Measurements from ENCODE around the gene SYNDIG1. TPM values are rescaled to one million over a fixed set of nuclear protein-coding genes. Genes with fewer than 3 reads are reported as not detected.

The SYNDIG1 gene
- total RNA-seq (2.2 TPM), polyA plus RNA-seq (1.7 TPM)

DNA sequence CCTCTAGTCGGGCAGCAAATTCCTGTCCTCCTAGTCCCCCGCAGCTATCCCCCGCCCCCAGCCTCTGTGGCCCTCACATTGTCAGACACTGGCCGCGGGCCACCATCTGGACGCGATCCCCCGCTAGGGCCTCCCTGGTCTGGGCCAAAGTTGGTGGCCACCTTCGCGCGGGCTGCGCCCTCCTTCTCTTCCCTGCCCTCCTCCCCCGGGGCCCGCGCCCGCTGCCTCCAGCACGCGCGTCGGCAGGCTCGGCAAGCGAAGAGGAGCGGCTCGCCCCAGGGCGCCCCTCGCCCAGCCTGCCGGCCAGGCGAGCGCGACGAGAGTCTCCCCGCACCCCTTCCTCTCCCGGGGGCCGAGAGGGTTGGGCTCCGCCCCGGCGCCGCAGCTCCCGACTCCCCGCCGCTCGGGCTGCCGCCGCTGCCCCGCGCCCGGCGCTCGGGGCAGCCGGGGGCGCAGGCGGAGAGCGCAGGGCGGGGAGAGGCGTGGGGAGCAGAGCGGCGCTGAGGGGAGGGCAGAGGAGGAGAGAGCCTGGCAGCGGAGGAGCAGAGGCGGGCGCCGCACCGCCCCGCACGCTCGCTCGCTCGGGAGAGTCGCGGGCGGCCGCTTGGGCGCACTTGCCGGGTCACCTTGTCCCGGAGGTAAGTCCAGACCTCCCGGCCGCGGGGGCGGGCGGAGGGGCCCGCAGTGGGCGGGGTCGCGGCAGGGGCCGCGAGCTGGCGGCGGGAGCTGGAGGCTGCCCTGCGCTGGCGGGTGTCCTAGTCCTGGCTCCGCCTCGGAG lies at the start of gene SYNDIG1:
SYNDIG1 (plus strand) TSS at position 514 of the 778 bp plus-strand sequence. CDS start 73,469 bp downstream, outside the sequence.
- Histone ChIP-seq H3K4me3 (ENCODE audit: low read depth, low read length) (peak within 1 kb of the TSS; percentile 48), H3K4me1 (ENCODE audit: insufficient read depth) (no peaks in the 10 kb centered on the region), H3K36me3 (ENCODE audit: insufficient read depth) (no peaks in the 10 kb centered on the region), H3K27ac (ENCODE audit: low read depth) (no peak within 1 kb of the TSS)
- 1% methylated on average over 90 of the region's 91 CpGs for WGBS
- DNase-seq (ENCODE audit: extremely low spot score), result no peak

DNA sequence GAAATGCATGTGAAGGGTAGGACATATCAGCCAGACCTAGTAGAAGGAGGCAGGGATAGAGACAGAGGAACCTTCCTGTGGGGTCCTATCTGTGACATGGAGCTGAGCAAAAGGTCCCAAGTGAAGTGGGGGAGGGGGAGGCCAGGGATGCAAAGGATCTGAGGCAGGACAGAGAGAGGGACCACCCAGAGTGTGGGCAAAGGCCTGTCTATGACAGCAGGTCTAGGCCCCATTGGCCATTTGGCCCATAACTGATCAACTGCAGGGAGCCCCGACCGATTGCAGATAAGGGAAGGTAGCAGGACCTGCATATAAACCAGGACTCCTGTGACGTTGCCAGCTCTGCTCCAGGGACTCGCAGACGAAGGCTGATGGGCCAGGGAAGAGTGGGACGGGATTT lies 49.6 kb upstream of the SYNDIG1 start:
- H3K4me3 ChIP-seq (ENCODE audit: low read depth, low read length), result no peak overlapping the region
- 79% methylated on average over 6 of the region's 6 CpGs for WGBS
- H3K4me1 ChIP-seq (ENCODE audit: insufficient read depth), result no peaks in the 10 kb centered on the region
- H3K36me3 ChIP-seq (ENCODE audit: insufficient read depth), result no peaks in the 10 kb centered on the region
- DNase-seq (ENCODE audit: extremely low spot score), result no peak
- no peak overlapping the region for H3K27ac ChIP-seq (ENCODE audit: low read depth)

DNA sequence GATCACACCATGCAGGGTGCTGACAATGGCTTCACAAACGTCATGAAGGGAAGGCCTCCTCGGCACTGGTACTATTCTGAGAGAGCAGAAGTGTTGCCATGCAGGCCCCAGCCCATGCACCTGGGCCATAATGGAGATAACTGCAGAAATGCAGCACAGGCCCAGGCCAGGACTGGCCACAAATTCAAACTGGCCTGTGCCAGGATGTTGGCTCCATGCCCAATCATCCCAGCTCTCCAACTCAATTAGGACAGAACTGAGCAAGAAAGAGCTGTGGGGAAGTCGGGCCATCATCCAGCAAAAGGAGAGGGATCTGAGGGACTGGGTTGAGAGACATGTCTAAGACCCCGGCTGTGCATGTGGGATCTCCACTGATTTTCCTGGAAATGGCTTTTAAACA lies 48.9 kb upstream of the SYNDIG1 start:
- DNase-seq (ENCODE audit: extremely low spot score), result no peak
- WGBS, result 91% methylated on average over 4 of the region's 4 CpGs
- H3K4me1 ChIP-seq (ENCODE audit: insufficient read depth), result no peaks in the 10 kb centered on the region
- H3K36me3 ChIP-seq (ENCODE audit: insufficient read depth), result no peaks in the 10 kb centered on the region
- no peak overlapping the region for H3K4me3 ChIP-seq (ENCODE audit: low read depth, low read length)
- no peak overlapping the region for H3K27ac ChIP-seq (ENCODE audit: low read depth)

DNA sequence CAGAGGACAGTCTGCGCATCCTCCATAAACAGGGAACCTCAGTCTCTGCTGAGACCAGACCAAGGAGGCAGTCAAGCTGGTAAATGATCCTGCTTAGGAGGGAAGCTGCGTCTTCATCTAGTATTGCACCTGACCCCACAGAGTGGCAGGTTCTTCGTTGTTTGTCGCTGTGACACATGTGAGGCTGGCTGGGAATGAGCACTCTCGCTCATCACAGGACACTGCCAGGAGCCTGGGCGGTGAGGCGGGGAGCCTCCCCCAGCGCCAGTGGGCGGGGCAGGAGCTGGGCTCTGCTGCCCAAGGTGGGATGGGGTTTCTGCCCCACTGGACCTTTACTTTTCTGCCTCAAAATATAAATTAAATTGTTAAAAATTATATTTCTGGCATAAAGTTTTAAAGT lies 48.4 kb upstream of the SYNDIG1 start:
- no peaks in the 10 kb centered on the region for H3K4me1 ChIP-seq (ENCODE audit: insufficient read depth)
- no peak for DNase-seq (ENCODE audit: extremely low spot score)
- no peak overlapping the region for H3K27ac ChIP-seq (ENCODE audit: low read depth)
- no peaks in the 10 kb centered on the region for H3K36me3 ChIP-seq (ENCODE audit: insufficient read depth)
- H3K4me3 ChIP-seq (ENCODE audit: low read depth, low read length), result no peak overlapping the region
- 76% methylated on average over 9 of the region's 9 CpGs for WGBS

DNA sequence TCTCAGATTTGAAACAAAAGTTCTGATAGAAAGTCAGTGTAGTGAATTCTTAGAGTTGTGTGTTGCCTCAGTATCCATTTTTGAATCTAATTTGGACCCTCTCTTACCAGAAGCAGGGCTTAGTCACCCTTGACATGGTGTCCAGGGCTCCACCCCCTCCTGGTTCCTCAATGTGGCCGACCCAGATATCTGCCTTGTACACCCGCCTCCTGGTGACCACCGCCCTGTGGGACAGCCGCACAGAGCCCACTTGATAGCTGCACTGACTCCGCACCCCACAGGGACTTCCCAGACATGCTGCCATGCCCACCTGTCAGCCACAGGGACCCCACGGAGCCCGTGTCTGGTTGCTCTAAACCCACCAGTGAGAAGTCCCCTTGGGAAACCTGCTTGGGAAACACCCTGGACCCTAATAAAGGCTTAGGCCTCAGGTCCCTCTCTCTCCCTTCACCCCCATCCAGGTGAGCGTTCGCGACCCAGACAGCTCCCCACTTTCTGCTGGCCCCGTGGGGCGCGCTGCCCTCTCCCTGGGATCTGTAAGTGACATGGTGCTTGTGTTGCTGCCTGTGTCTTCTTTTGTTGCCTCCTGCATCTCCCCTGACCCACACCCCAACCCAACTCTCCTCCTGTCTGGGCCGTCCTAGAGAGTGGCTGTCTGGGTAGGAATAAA lies 47.2 kb upstream of the SYNDIG1 start:
- Histone ChIP-seq H3K36me3 (ENCODE audit: insufficient read depth) (no peaks in the 10 kb centered on the region), H3K4me3 (ENCODE audit: low read depth, low read length) (no peak overlapping the region), H3K27ac (ENCODE audit: low read depth) (no peak overlapping the region), H3K4me1 (ENCODE audit: insufficient read depth) (no peaks in the 10 kb centered on the region)
- DNase-seq (ENCODE audit: extremely low spot score), result no peak
- WGBS, result 90% methylated on average over 14 of the region's 14 CpGs

DNA sequence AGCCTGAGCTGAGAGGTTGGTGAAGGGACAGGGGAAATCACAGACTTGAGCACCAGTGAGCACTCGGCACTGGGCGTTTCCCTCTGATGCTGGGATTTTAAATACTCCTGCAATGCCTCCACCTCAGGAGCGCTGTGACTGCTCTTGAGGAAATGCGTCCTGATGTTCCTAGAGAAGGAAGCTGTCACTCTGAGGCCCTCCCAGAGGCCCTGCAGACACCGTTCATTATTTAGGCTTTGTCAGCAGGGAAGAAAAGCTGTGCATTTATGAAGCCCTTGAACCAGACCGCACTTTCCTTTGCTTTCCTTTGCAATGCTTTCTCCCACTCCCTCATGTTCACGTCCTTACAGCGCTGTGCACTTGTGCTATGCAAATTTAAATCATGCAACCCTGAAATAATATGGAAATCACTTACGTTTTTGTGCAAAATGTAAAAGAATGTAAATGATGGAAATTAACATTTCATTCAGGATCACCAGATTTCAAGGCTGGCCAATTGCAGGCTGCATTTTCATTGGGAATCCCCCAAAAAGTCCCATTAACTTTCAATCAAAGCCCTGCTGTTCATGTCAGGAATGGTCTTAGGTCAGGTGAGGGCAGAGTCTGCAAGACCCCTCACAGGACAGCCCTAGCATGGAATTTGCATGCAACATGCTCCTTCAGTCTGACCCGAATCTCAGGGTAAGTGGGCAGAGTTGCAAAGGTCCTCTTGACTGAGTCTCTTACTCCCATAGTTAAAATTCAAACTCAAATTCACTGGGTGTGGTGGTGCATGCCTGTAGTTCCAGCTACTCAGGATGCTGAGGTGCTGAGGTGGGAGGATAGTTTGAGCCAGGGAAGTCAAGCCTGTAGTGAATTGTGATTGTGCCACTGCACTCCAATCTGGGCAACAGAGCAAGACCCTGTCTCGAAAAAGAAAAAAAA lies 45.8 kb upstream of the SYNDIG1 start:
- Histone ChIP-seq H3K27ac (ENCODE audit: low read depth) (no peak overlapping the region), H3K36me3 (ENCODE audit: insufficient read depth) (no peaks in the 10 kb centered on the region), H3K4me3 (ENCODE audit: low read depth, low read length) (no peak overlapping the region), H3K4me1 (ENCODE audit: insufficient read depth) (no peaks in the 10 kb centered on the region)
- DNase-seq (ENCODE audit: extremely low spot score), result no peak
- WGBS, result 57% methylated on average over 11 of the region's 11 CpGs

DNA sequence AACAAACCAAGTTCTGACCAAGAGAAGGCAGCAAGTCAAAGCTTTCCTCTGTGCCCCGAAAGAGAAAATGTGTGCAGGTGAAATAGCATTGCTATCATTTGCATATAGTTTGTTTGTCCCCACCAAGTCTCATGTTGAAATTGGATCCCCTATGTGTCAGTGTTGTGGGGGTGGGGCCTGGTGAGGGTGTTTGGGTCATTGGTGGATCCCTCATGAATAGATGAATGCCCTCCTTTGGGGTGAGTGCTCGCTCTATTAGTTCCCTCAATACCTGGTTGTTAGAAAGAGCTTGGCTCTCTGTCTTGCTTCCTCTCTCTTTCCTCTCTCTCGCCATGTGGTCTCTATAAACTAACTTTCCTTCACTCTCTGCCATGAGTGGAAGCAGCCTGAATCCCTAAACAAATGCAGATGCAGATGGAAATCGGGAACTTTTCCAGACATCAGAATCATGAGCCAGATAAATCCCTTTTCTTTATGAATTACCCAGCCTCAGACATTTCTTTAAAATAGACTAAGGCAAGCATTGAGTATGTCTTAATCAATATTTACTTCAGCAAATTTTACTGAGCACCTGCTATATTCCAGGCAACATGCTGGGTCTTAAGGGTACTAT lies 43.8 kb upstream of the SYNDIG1 start:
- no peak for DNase-seq (ENCODE audit: extremely low spot score)
- no peaks in the 10 kb centered on the region for H3K36me3 ChIP-seq (ENCODE audit: insufficient read depth)
- no peak overlapping the region for H3K4me3 ChIP-seq (ENCODE audit: low read depth, low read length)
- H3K4me1 ChIP-seq (ENCODE audit: insufficient read depth), result no peaks in the 10 kb centered on the region
- H3K27ac ChIP-seq (ENCODE audit: low read depth), result no peak overlapping the region
- whole genome bisulfite sequencing, result 58% methylated on average over 4 of the region's 4 CpGs

DNA sequence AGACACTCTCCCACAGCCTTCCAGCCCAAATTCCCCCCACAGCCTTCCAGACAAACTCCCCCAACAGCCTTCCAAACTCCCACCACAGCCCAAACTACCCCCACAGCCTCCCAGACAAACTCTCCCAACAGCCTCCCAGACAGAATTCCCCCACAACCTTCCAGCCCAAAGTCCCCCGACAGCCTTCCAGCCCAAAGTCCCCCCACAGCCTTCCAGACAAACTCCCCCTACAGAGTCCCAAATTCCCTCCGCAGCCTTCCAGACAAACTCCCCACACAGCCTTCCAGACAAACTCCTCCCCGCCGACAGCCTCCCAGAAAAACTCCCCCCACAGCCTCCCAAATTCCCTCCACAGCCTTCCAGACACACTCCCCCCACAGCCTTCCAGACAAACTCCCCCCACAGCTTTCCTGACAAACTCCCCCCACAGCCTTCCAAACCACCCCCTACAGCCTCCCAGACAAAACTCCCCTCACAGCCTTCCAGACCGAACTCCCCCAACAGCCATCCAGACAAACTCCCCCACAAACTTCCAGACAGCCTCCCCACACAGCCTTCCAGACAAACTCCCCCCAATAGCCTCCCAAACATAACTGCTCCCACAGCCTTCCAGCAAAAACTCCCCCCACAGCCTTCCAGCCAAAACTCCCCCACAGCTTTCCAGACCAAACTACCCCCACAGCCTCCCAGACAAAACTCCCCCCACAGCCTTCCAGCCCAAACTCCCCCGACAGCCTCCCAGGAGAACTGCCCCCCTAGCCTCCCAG lies 38.0 kb upstream of the SYNDIG1 start:
- peaks cover 2% of the 10 kb centered on the region for H3K4me1 ChIP-seq (ENCODE audit: insufficient read depth)
- H3K4me3 ChIP-seq (ENCODE audit: low read depth, low read length), result no peak overlapping the region
- 78% methylated on average over 6 of the region's 6 CpGs for WGBS
- no peak for DNase-seq (ENCODE audit: extremely low spot score)
- H3K36me3 ChIP-seq (ENCODE audit: insufficient read depth), result no peaks in the 10 kb centered on the region
- no peak overlapping the region for H3K27ac ChIP-seq (ENCODE audit: low read depth)

DNA sequence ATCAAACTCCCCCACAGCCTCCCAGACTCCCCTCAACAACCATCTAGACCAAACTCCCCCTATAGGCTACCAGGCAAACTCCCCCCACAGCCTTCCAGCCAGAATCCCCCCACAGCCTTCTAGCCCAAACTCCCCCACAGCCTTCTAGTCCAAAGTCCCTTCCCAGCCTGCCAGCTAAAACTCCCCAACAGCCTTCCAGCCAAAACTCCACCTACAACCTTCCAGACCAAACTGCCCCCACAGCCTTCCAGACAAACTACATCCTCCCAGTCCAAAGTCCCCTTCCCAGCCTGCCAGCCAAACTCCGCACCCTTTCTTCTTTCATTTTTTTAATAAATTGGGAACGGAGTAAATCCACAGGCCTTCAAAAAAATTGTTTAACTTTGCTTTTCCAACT lies 37.4 kb upstream of the SYNDIG1 start:
- DNase-seq (ENCODE audit: extremely low spot score), result no peak
- Histone ChIP-seq H3K27ac (ENCODE audit: low read depth) (no peak overlapping the region), H3K4me1 (ENCODE audit: insufficient read depth) (peaks cover 2% of the 10 kb centered on the region), H3K4me3 (ENCODE audit: low read depth, low read length) (no peak overlapping the region), H3K36me3 (ENCODE audit: insufficient read depth) (no peaks in the 10 kb centered on the region)
- WGBS, result 25% methylated on average over 2 of the region's 2 CpGs

DNA sequence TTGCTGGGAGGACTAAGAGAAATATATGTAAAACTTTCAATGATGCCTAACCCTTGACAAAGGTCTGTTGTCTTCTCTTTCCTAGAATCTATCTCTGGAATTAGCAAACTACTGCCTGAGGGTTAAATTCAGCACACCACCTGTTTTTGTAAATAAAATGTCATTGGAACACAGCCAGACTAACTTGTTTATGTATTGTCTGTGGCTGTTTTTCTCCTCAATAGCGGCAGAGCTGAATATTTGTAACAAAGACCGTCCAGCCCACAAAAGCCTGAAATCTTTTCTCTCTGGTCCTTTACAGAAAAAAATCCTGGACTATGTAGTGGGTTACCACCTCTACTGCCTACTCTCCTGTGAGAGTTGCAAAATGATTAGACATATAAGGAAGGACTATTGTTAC lies 33.3 kb upstream of the SYNDIG1 start:
- H3K27ac ChIP-seq (ENCODE audit: low read depth), result no peak overlapping the region
- 35% methylated on average over 2 of the region's 2 CpGs for WGBS
- no peak for DNase-seq (ENCODE audit: extremely low spot score)

DNA sequence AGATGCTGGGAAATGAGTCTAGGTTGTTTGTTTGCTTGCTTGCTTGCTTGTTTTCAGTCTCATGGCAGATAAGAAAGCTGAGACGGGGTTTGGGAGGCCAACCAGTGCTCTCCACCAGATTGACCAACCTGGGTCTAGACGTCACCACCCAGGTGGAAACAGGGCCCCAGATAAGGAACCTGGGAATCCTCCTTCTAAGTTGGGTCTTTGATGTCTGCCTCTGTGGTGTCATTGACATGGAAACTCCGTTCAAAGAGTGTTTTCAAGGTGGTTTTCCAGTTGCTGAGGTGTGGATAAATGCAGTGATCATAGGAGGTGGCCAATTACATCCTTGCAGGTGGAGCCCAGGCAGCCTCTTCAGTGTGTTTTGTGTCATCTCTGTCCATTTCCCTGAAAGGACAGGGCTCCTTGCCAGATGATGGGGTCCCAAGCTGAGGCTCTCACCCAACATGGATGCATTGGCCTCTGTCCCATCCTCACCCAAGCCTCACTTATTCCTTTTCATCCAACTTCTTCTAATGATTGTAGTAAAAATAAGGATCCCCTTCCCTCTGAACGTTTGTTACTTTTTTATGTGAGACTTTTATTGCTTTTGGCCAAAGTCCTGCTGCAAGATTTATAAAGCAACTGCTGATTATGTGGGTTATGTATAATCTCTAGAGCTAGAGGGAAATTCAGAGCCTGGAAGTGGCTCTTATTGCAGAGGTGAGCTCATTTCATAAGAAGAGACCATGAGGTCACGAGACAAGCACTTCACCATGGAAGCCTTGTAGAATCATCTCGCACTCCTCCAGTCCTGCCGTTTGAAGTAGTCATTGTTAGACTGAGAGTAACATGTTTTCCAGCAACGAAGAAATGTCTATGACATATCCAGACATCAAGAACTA lies 32.0 kb upstream of the SYNDIG1 start:
- Histone ChIP-seq H3K36me3 (ENCODE audit: insufficient read depth) (no peaks in the 10 kb centered on the region), H3K4me3 (ENCODE audit: low read depth, low read length) (no peak overlapping the region), H3K27ac (ENCODE audit: low read depth) (no peak overlapping the region), H3K4me1 (ENCODE audit: insufficient read depth) (no peaks in the 10 kb centered on the region)
- WGBS, result 37% methylated on average over 8 of the region's 8 CpGs
- DNase-seq (ENCODE audit: extremely low spot score), result no peak

More for the DNA sequence above, 33.3 kb upstream of the SYNDIG1 start:
- no peaks in the 10 kb centered on the region for H3K36me3 ChIP-seq (ENCODE audit: insufficient read depth)
- no peak overlapping the region for H3K4me3 ChIP-seq (ENCODE audit: low read depth, low read length)
- H3K4me1 ChIP-seq (ENCODE audit: insufficient read depth), result peaks cover 2% of the 10 kb centered on the region

DNA sequence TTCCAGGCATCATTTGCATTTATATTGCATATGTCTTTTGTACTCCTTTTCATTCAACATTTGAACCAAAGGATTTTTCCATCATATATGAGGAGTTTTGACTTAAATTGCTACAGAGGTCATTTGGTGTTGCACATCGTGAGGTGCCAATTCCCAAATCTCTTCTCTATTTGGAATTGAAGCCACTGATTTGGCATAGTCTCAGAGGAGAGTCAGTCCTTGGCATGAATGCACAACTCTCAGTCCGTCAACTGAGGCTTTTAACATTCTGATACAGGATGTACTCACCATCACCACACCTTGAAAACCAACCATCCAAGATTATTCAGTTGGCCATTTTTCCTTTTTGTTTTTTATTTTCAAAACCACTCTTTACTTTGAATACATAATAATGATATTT lies 31.1 kb upstream of the SYNDIG1 start:
- Histone ChIP-seq H3K4me1 (ENCODE audit: insufficient read depth) (no peaks in the 10 kb centered on the region), H3K36me3 (ENCODE audit: insufficient read depth) (no peaks in the 10 kb centered on the region), H3K27ac (ENCODE audit: low read depth) (no peak overlapping the region), H3K4me3 (ENCODE audit: low read depth, low read length) (no peak overlapping the region)
- DNase-seq (ENCODE audit: extremely low spot score), result no peak
- 72% methylated on average over 2 of the region's 2 CpGs for WGBS

Measured in urinary bladder (tissue), 4 donors.